K562 treated with DMSO at 1 percent for 12 hours (cell line): ENCODE measurements around the gene BRWD1. TPM values are rescaled to one million over a fixed set of nuclear protein-coding genes. Genes with fewer than 3 reads are reported as not detected.

Experiments used
- total RNA-seq: library from RNA; unstranded; fragments of 300-600 nt; gene quantifications from 2 replicates; pipeline ENCODE4 v1.2.3, GENCODE V29; 2022; ENCODE audit not compliant: insufficient read depth

Gene BRWD1
- total RNA-seq = 6.7 and 18.7 TPM in 2 replicates

DNA sequence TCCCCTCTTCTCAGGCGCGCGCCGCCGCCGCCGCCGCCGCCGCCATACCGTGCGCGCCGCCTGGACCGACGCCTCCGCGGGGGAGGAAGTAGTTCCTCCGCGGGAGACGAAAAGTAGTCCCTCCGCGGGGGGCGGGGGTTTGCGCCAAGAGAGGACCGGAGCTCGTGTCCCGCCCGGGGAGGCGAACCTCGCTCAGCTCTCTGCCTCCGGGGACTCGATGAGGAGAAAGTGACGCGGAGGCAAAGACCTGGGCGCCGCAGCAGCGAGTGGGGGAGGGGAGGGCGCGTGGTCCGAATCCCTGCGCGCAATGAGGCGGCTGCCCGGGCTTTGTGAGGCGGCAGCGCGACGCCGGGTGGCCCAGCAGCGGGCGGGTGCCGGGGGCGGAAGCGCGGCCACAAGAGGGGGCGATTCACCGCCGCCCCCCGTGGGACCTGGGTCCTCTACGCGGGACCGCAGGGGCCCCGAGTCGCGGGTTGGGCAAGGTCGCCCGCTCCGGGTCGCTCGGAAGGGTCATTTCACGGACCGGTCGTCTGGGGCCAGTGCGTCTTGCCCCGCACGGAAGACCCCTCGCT is at the start of gene BRWD1:
Gene BRWD1 (minus strand): TSS at position 62 of the 572 bp plus-strand sequence. CDS start 141 bp downstream, outside the sequence.

DNA sequence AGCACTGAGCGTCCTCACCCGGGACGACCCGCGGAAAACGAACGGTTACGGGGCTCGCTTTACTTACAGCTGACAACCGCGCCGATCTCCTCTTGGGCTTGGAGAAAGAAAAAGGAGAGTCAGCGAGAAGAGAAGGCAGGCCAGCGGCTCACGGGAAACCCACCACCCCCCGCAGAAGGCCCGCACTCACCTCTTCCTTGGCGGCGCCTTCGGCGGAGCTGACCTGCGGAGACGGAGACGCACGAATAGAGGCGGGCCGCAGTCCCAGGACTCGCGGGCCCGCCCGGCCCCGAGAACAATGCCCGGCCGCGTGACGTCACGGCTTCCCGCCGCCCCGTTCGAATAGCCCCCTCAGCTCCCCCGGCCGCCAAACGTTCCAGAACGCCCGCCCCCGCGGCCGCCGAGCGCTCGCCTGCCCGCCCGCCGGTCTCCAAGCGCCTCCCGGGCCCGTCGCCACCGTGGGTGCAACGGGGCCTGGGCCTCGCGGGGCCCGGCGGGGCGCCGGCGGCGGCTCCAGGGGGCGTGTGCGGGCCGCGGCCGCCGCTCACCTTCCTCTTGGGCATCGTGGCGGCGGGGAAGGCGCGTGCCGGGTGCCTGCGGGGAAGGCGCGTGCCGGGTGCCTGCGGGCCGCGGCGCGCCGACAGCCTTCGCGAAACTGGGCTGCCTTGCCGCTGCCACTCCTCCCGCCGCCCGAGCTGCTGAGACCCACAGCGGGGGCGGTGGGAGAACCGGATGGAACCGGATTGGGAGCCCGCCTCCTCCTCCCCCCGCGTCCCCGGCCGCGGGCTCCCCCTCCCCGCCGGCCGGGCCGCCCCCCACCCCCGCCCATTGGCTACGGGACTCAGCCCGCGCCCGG is 35.2 kb upstream of the BRWD1 start, which contains the start of gene HMGN1:
Gene HMGN1 (minus strand): TSS at position 734 of the 856 bp plus-strand sequence. CDS start 171 bp downstream, at position 563.

DNA sequence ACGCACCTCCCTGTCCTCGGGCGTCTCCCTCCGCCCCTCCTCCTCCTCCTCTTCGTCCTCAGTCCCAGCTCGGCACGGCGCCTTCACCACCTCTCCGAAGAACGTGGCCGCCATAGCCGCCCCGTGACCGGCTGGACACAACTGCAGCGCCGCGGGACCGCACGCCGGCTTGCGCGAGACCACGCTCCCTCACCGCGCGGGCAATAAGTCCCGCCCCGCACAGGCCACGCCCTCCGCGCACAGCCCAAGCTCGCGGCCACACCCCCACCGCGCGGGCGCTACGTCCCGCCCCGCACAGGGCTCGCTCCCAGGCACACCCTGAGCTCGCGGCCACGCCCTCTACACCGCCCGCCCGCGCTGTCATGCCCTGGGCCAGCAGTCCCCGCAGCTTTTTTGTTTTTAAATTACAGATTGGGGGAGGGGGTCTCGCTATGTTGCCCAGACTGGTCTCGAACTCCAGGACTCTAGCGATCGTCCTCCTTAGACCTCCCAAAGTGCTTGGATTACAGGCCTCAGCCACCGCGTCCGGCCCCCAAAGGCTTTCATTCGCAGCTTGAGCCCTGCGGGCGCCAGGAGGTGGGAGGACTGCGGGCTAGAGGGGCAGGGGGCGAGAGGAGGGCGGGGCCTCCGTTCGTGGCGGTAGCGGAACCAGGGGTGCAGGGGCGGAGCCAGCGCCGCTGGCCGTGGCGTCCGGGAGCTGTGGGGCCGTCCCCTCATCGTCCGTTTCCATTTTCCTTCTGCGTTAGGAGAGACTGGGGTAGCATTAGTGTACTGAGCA is 130.0 kb downstream of the BRWD1 start, which contains the start of gene PSMG1:
Gene PSMG1 (minus strand): TSS at position 180 of the 778 bp plus-strand sequence. CDS start 66 bp downstream, at position 114.

Other genes with a start within 250 kb of the BRWD1 start
- 92.6 and 105 TPM in 2 replicates for gene PSMG1, start 130.2 kb downstream of the BRWD1 start, total RNA-seq
- 305 and 444 TPM in 2 replicates for gene HMGN1, start 35.5 kb upstream of the BRWD1 start, total RNA-seq
- 2.1 and 5.5 TPM in 2 replicates for gene LCA5L, start 132.1 kb upstream of the BRWD1 start, total RNA-seq
- gene SH3BGR, start 138.3 kb upstream of the BRWD1 start, total RNA-seq = 58.5 and 58.9 TPM in 2 replicates